Colon (tissue), 2 donors: ENCODE data around the gene BMP6.

Experiments used
- FAIRE-seq: peaks from 2 replicates; lab custom pipeline; 2012; peaks lifted over from hg19 to GRCh38; lab: Jason Lieb, UNC
- donor health status: control.
- donor health status: control.

The BMP6 gene

DNA sequence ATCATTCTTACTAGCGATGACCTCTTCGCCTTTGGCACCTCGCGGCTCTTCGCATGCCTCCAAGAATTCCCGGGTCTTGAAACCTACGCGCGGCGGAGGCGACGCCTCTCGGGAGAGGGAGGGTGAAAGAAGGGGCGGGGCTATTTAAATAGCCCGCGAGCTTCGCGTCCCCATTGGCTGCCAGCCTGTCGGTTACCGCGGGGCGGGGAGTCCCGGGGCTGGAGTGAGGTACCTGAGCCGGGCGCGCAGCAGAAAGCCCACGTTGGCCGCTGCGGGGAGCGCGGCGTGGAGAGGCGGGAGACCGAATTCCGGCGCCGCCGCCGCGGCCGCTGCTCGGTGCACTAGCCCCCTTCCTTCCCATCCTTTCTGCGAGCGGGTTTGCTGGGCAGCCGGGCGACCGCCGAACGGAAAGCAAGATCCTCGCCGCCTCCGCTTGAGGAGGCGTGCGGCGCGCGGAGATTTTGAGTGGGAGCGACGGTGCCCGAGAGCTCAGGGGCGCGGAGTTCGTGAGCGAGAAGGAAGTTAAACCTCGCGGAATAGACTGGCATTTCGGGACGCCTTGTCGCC is at the start of gene BMP6:
BMP6 (plus strand) TSS at position 251 of the 567 bp plus-strand sequence. CDS start 857 bp downstream, outside the sequence.
- no peak for FAIRE-seq

DNA sequence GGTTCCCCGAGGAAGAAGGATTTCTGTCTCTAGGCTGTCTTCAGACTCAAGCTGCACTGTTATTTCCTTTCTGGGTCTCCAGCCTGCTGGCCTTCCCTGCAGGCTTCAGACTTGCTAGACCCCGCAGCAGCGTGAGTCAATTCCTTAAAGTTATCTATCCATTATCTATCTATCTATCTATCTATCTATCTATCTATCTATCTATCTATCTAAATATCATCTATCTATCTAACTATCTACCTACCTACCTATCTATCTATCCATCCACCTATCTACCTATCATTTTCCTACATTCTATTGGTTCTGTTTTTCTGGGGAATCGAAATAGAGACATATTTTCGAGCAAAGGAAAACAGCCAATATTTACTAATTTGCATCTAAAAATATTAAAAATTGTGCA is 48.7 kb upstream of the BMP6 start:
- FAIRE-seq = no peak

- FAIRE-seq = no peak
These were observed 45.4 kb upstream of the BMP6 start for GRCh38 chr6:7680393-7681075.

DNA sequence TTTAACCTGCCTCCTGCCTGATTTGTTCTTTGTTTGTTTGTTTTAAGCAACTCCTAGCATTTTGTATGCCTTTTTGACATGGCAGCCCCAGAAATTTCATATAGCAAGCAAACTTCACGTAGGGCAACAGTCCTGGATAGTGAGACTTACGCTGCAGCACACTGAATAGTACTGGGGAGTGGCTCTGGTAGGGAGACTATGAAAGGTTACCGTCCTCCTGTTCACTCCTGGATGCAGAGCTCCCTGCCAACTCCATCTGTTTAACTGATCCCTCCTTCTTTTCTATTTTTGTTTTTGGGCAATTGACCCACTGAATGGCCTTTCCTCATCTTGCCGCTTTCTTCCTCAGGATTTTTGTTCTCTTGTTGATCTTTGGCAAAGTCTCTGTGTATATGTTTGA is 44.5 kb upstream of the BMP6 start:
- FAIRE-seq = no peak

DNA sequence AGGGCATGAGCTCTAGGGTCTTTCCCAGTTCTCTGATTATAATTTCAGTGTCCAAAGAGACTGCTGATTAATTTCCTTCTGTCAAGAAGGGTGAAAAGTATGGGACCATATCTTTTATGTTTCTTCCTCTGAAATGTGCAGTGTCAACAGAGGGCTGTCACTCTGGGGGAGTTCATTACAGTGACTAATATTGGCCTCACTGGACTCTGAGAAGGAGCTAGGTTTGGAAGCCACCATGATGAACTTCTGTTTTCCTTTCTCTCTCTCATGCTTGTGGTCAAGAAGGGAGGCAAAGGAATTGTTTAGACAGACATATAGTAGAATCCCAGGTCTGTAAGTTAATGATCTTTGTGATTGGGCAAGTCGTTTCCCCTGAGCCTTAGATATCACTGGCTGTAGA is 41.8 kb upstream of the BMP6 start:
- no peak for FAIRE-seq

DNA sequence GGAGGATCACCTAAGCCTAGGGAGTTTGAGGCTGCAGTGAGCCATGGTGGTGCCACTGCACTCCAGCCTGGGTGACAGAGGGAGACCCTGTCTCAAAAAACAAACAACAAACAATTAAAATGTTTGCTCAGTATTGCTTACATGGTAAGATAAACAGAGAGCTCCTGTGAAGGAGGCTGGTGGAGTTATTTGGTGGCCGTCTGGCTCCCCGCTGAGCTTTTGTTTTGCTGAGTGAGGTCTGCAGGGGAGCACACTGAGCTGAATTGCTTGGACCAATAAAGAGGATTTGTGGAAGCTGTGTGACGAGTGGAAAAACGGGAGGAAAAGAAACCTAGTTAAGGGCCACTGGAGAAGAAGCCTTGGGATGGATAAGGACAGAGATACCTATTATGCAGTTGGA is 41.1 kb upstream of the BMP6 start:
- no peak for FAIRE-seq

DNA sequence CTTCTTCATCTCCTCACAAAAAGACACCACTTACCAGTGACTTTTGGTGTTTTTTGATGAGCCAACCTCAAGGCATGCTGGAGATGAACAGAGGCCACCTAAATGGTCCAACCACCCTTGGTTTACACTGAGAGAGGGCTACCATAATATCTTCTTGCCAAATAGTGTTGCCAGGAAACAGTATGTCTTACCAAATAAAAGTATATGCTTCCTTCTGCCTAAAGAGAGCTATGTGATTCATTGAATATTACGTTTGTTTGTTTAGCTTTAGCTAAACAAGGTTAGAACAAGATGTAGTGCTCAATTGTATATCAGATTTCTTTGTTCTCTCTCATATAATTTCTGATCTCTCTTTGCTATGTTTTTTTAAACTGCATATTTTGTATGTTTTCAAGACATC is 40.6 kb upstream of the BMP6 start:
- no peak for FAIRE-seq

DNA sequence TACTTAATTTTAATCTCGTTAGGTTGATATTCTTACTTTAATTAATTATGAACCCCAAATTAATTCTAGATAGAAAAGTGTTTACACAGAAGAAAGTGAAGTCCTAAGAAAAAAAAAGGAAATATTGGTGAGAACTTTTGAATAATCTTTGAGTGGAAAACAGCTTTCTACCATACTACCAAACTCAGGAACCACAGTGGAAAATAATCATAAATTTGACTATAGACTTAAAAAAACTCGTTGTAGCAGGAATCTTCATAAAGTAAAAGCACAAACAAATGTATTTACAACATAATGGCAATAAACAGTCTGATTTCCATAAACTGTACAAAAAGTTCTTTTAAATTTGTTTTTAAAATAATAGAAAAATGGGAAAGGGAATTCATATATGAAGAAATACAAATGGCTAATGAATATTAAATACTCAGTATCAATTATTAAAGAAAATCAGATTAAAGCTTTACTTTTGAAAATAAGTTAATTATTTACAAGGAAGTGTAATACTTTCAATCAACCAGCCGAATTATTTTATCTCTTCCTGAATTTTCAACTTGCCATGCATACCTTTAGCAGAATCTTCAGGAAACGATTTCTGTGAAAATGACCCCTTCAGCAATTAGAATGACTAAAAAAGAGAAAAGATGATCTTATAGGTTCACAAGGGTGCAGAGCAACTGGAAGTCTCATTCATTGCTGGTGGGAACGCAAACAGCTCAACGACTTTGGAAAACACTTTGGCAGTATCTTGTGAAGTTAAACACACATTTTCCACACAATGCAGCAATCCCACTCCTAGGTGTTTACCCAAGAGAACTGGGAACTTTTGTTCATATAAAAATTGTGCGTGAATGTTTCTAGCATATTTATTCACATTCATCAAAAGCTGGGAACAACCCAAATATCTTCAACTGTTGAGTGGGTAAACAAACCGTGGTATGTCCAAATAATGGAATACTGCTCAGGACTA is 38.5 kb upstream of the BMP6 start:
- no peak for FAIRE-seq

DNA sequence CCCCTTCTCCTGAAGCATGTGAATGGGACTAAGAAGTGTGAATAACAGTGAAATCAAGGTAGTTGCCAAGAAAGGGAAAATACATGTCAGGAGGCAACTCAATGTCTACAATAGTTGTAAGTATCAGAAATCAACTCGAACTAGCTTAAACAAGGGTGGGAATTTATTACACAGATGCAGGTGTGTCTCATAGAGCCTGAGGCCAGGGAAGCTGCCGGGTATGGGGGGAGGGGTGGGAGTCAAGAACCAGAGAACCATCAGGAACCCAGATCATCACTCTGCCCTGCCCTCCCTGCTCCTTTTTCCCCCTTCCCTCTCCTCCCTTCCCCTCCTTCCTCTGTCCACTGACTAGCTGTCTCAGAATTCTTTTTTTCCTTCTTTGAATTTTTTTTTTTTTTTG is 34.9 kb upstream of the BMP6 start:
- FAIRE-seq = no peak

DNA sequence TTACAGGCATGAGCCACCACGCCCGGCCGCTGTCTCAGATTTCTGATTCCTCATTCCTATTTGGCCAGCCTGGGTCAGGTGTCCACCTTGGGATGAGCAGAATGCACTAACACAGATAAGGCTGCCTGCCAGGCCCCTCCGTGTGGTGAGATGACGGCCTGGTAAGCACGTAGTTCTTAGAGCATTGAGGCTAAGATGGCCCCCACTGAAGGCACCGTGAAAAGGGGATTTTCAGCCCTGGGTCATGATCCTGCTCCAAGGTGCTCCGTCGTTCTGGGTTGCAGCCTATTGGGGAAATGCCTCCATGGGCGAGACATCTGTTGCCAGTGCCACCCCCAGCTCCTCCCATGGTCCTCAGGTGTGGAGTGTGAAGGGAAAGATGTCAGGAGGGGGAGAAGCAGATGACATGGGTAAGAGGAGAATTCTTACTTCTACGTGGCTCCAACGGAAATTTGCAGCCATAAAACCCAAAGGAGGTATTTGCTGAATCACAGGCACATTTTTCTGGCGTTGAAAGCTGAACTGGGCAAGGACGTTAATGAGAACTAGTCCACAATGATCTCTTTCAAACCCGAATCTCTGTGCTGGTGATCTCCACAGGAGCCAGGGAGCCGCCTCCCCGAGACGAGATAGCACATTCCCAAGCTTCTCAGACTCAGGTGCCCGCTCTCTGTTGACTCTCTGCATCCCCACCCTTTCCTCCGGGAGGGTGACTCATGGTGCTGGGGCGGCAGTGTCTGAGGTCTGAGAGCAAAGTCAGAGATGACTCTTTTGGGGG is 34.0 kb upstream of the BMP6 start:
- no peak for FAIRE-seq

GRCh38 chr6:7692453-7692784 is 33.5 kb upstream of the BMP6 start:
- no peak for FAIRE-seq

DNA sequence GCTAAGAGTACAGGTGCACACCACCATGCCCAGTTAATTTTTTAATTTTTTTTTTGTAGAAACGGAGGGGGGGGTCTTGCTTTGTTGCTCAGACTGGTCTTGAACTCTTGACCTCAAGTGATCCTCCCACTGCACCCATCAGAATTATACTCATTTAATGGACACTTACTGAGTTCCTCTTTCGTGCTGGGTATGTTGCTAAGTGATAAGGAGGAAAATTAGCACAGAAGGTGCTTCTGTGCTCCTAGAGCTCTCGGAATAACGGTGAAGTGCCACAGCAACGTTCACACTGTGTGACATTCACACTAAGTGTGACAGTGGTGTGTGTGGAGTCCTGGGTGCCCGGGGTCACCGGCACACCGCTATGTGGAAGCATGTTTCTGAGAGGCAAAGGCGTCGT is 32.1 kb upstream of the BMP6 start:
- FAIRE-seq = no peak

- no peak for FAIRE-seq
These were observed 29.8 kb upstream of the BMP6 start for GRCh38 chr6:7696061-7696460.

DNA sequence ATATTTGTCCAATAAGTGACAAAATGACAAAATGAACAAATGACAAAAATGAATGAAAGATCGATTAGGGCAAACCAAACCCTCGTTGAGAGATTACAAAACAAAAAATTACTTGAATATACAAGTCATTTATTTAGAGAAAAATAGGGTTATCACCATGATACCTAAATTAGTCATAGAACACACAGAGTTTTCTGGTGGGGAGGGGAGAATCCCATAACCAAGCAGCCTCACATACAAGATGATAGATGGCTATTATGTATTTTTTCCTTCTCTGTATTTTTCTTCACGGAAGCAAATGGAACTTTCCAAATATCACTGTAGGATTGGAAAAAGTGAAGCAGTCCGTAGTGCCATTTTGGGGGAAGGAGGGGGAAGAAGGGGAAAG is 28.5 kb upstream of the BMP6 start:
- no peak for FAIRE-seq

- FAIRE-seq = no peak
These were observed 27.9 kb upstream of the BMP6 start for GRCh38 chr6:7697820-7698623.

DNA sequence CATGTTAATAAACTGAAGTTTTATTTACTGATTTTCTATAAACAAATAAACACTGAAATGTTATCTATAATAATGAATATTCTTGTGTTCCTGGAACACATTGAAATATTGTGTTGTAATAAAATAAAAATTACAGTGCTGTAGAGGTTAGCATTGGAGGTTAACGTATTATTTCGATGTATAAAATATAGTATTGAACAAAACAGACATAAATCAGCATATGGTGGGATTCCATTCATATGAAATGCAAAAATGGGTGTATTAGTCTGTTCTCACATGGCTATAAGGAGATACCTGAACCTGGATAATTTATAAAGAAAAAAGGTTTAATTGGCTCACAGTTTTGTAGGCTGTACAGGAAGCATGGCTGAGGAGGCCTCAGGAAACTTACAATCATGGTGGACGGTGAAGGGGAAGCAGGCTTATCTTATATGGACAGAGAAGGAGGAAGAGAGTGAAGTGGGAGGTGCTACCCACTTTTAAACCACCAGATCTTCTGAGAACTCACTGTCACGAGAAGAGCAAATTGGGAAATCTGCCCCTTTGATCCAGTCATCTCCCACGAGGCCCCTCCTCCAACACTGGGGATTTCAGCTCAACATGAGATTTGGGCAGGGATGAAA is 24.6 kb upstream of the BMP6 start:
- no peak for FAIRE-seq

- no peak for FAIRE-seq
These were observed 22.7 kb upstream of the BMP6 start for GRCh38 chr6:7703148-7703680.

- FAIRE-seq = no peak
These were observed 20.4 kb upstream of the BMP6 start for GRCh38 chr6:7705483-7705882.

- FAIRE-seq = no peak
These were observed 19.6 kb upstream of the BMP6 start for GRCh38 chr6:7706269-7706668.

GRCh38 chr6:7707787-7708186 is 18.1 kb upstream of the BMP6 start:
- FAIRE-seq = no peak

GRCh38 chr6:7719364-7719850 is 6.5 kb upstream of the BMP6 start:
- no peak for FAIRE-seq
